Fibroblast of lung (primary cell): ENCODE data around the gene HMGN1. TPM values are rescaled to one million over a fixed set of nuclear protein-coding genes. Genes with fewer than 3 reads are reported as not detected.

Experiments used
- DNase-seq, 2 donors: peaks; one replicate each; pipeline versions ENCODE4 v3.0.0 to v3.0.0-alpha.2; 2010; ENCODE audit warnings: low read depth in 2 of 2
- H2AFZ ChIP-seq: 2 replicates; pipeline ENCODE4 v1.5.1; 2012; ENCODE audit warnings: low read length, control low read depth, inconsistent platforms
- H3K27ac ChIP-seq: 2 replicates; pipeline ENCODE4 v1.5.1; 2011; ENCODE audit warnings: low read length, control low read depth; ENCODE audit not compliant: insufficient read depth
- H3K27me3 ChIP-seq: 2 replicates; pipeline ENCODE4 v1.5.1; 2011; ENCODE audit warnings: mild to moderate bottlenecking, low read length; ENCODE audit not compliant: control insufficient read depth, insufficient read depth
- H3K36me3 ChIP-seq: 2 replicates; pipeline ENCODE4 v1.5.1; 2011; ENCODE audit warnings: low read length; ENCODE audit not compliant: control insufficient read depth, insufficient read depth
- H3K4me1 ChIP-seq: 2 replicates; pipeline ENCODE4 v1.5.1; 2011; ENCODE audit warnings: low read length; ENCODE audit not compliant: control insufficient read depth, insufficient read depth; ENCODE audit errors: extremely low read depth
- H3K4me2 ChIP-seq: 2 replicates; pipeline ENCODE4 v1.5.1; 2011; ENCODE audit warnings: low read length, control low read depth; ENCODE audit not compliant: insufficient read depth; ENCODE audit errors: extremely low read depth
- H3K4me3 ChIP-seq, 4 experiments: fragments of 200-600 bp in 1 of 4; sonication (generic) in 1 of 4; replicated peaks in 1 of 4; 2 replicates each; pipeline ENCODE4 v1.5.1; 2011 to 2016; ENCODE audit warnings: low read length in 4 of 4, low read depth in 3 of 4, mild to moderate bottlenecking in 3 of 4, control low read depth in 2 of 4, inconsistent platforms in 1 of 4, mixed read lengths in 1 of 4; ENCODE audit not compliant: insufficient read depth in 1 of 4; ENCODE audit errors: control extremely low read depth in 1 of 4
- H3K79me2 ChIP-seq: 2 replicates; pipeline ENCODE4 v1.5.1; 2012; ENCODE audit warnings: mild to moderate bottlenecking, low read length, inconsistent platforms; ENCODE audit not compliant: control insufficient read depth, insufficient read depth
- H3K9ac ChIP-seq: 2 replicates; pipeline ENCODE4 v1.5.1; 2011; ENCODE audit warnings: mild to moderate bottlenecking, low read length, control low read depth; ENCODE audit not compliant: insufficient read depth
- H3K9me3 ChIP-seq: 2 replicates; pipeline ENCODE4 v1.5.1; 2012; ENCODE audit warnings: low read depth, low read length; ENCODE audit not compliant: control insufficient read depth, insufficient read depth
- H4K20me1 ChIP-seq: 2 replicates; pipeline ENCODE4 v1.5.1; 2011; ENCODE audit warnings: low read length; ENCODE audit not compliant: control insufficient read depth, insufficient read depth; ENCODE audit errors: extremely low read depth
- EZH2 ChIP-seq: IDR thresholded peaks from 2 replicates; pipeline ENCODE4 v1.5.1; 2012; ENCODE audit warnings: low read length, control low read depth, mild to moderate bottlenecking; ENCODE audit errors: missing control alignments
- polyA plus RNA-seq, 2 donors: library from polyadenylated mRNA; depleted of rRNA in 1 of 2; stranded (reverse) in 1 of 2; unstranded in 1 of 2; fragments of >200 nt; gene quantifications; 2 replicates each; pipeline ENCODE4 v1.2.1, GENCODE V29; 2011 to 2012; ENCODE audit warnings: missing spikeins in 1 of 2
- total RNA-seq: library from RNA; depleted of rRNA; stranded (reverse); fragments of >200 nt; gene quantifications from 2 replicates; pipeline ENCODE4 v1.2.1, GENCODE V29; 2014
- TF ChIP-seq, protein P1 (sequence below), 2 donors: IDR thresholded peaks in 1 of 2; conservative IDR thresholded peaks in 1 of 2; 1 replicate in 1 of 2; 2 replicates in 1 of 2; pipeline ENCODE4 v1.5.1; 2011 to 2012; ENCODE audit warnings: low read length in 2 of 2, control low read depth in 1 of 2, inconsistent platforms in 1 of 2, low read depth in 1 of 2, mild to moderate bottlenecking in 1 of 2

The HMGN1 gene
- total and polyA plus RNA-seq, 2 donors (not counting 1 experiment from before 2014, with no cell fraction given), result 160 to 171 TPM

- Histone ChIP-seq H3K79me2 (peaks cover 34% of the 10 kb centered on the region), H3K4me1 (peaks cover 6% of the 10 kb centered on the region), H4K20me1 (no peaks in the 10 kb centered on the region), H3K9ac (no peak overlapping the region), H2AFZ (no peak overlapping the region), H3K27me3 (no peaks in the 10 kb centered on the region), H3K36me3 (peaks cover 4% of the 10 kb centered on the region), H3K9me3 (no peaks in the 10 kb centered on the region), H3K27ac (no peak overlapping the region), H3K4me3 (no peak overlapping the region), H3K4me2 (no peak overlapping the region)
- no peak for TF ChIP-seq EZH2
- TF ChIP-seq, protein P1, sequence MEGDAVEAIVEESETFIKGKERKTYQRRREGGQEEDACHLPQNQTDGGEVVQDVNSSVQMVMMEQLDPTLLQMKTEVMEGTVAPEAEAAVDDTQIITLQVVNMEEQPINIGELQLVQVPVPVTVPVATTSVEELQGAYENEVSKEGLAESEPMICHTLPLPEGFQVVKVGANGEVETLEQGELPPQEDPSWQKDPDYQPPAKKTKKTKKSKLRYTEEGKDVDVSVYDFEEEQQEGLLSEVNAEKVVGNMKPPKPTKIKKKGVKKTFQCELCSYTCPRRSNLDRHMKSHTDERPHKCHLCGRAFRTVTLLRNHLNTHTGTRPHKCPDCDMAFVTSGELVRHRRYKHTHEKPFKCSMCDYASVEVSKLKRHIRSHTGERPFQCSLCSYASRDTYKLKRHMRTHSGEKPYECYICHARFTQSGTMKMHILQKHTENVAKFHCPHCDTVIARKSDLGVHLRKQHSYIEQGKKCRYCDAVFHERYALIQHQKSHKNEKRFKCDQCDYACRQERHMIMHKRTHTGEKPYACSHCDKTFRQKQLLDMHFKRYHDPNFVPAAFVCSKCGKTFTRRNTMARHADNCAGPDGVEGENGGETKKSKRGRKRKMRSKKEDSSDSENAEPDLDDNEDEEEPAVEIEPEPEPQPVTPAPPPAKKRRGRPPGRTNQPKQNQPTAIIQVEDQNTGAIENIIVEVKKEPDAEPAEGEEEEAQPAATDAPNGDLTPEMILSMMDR (conservative IDR thresholded peaks at IDR 0.05 in 1 of 2, IDR thresholded peaks at IDR 0.05 in 1 of 2; ENCODE audit: low read depth in 1 of 2, low read length in 2 of 2), result no peak
- DNase-seq, result no peak
These were observed 4.0 kb downstream of the HMGN1 start for GRCh38 chr21:39344848-39345247.

DNA sequence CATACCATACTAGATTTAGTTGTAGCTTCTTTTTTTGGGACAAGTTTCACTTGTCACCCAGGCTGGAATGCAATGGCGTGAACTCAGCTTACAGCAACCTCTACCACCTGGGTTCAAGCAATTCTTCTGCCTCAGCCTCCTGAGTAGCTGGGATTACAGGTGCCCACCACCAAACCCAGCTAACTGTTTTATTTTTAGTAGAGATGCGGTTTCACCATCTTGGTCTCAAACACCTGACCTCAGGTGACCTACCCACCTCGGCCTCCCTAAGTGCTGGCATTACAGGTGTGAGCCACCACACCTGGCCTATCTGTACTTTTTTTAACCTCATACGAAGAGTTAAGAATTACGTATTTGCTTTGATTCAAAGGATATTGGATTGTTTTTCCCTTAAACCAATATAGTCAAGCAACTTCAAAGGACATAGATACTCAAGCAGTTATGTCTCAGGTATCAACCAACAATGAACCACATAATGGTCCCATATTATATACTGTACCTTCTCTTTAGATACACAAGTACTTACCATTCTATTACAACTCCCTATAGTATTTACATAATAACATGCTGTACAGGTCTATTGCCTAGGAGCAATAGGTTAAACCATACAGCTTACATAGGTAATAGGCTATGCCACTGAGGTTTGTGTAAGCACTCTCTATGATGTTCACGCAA is 7.5 kb downstream of the HMGN1 start:
- Histone ChIP-seq H3K36me3 (peaks cover 2% of the 10 kb centered on the region), H3K9ac (no peak overlapping the region), H3K27ac (no peak overlapping the region), H3K4me2 (no peak overlapping the region), H3K27me3 (no peaks in the 10 kb centered on the region), H3K4me3 (no peak overlapping the region), H4K20me1 (no peaks in the 10 kb centered on the region), H3K9me3 (no peaks in the 10 kb centered on the region), H3K79me2 (peaks cover 14% of the 10 kb centered on the region), H3K4me1 (peaks cover 2% of the 10 kb centered on the region), H2AFZ (no peak overlapping the region)
- no peak for DNase-seq
- no peak for TF ChIP-seq EZH2
- TF ChIP-seq, protein P1 (conservative IDR thresholded peaks at IDR 0.05 in 1 of 2, IDR thresholded peaks at IDR 0.05 in 1 of 2; ENCODE audit: low read depth in 1 of 2, low read length in 2 of 2), result no peak

- H3K4me1 ChIP-seq, result no peaks in the 10 kb centered on the region
- no peak overlapping the region for H3K4me2 ChIP-seq
- H3K27me3 ChIP-seq, result no peaks in the 10 kb centered on the region
- H4K20me1 ChIP-seq, result no peaks in the 10 kb centered on the region
- H3K79me2 ChIP-seq, result peaks cover 8% of the 10 kb centered on the region
- no peak overlapping the region for H3K4me3 ChIP-seq
- peaks cover 2% of the 10 kb centered on the region for H3K36me3 ChIP-seq
- no peak for DNase-seq
- no peak overlapping the region for H3K27ac ChIP-seq
- TF ChIP-seq, protein P1 (conservative IDR thresholded peaks at IDR 0.05 in 1 of 2, IDR thresholded peaks at IDR 0.05 in 1 of 2; ENCODE audit: low read depth in 1 of 2, low read length in 2 of 2), result no peak
- TF ChIP-seq EZH2, result no peak
- no peak overlapping the region for H2AFZ ChIP-seq
- no peak overlapping the region for H3K9ac ChIP-seq
- no peaks in the 10 kb centered on the region for H3K9me3 ChIP-seq
These were observed 8.2 kb downstream of the HMGN1 start for GRCh38 chr21:39340687-39341086.
